ENCODE measurements around the gene PPP1R3D.
"Not testable (repeated sequence)": the region's sequence is repeated elsewhere in the genome, so short reads cannot be mapped to it uniquely, and the experiment has no call there.

PPP1R3D gene

GRCh38 chr20:59923514-59923913, 16.6 kb downstream of the PPP1R3D start:
- DNase-seq (ENCODE audit: low spot score), result no peak

- no peak for DNase-seq (ENCODE audit: low spot score)
These were observed 19.2 kb downstream of the PPP1R3D start for GRCh38 chr20:59920944-59921343.

GRCh38 chr20:59912609-59913008, 27.5 kb downstream of the PPP1R3D start:
- no peak for DNase-seq (ENCODE audit: low spot score)

- DNase-seq (ENCODE audit: low spot score), result no peak
These were observed 29.1 kb downstream of the PPP1R3D start for GRCh38 chr20:59911041-59911440.

- DNase-seq (ENCODE audit: low spot score), result no peak
These were observed 31.2 kb downstream of the PPP1R3D start for GRCh38 chr20:59908855-59909254.

- no peak for DNase-seq (ENCODE audit: low spot score)
These were observed 36.5 kb downstream of the PPP1R3D start for GRCh38 chr20:59903621-59904020.

- no peak for DNase-seq (ENCODE audit: low spot score)
These were observed 37.6 kb downstream of the PPP1R3D start for GRCh38 chr20:59902470-59902869.

- no peak for DNase-seq (ENCODE audit: low spot score)
These were observed 44.2 kb downstream of the PPP1R3D start for GRCh38 chr20:59895908-59896307.

- no peak for DNase-seq (ENCODE audit: low spot score)
These were observed 48.5 kb downstream of the PPP1R3D start for GRCh38 chr20:59891581-59891980.

- not testable (repeated sequence) for DNase-seq (ENCODE audit: low spot score)
These were observed 50.1 kb downstream of the PPP1R3D start for GRCh38 chr20:59890035-59890434.

- no peak for DNase-seq (ENCODE audit: low spot score)
These were observed 52.1 kb downstream of the PPP1R3D start for GRCh38 chr20:59888050-59888449.

All from activated CD4-positive, alpha-beta T cell treated with anti-CD3 and anti-CD28 coated beads, Interleukin-2, Interleukin-4, amounts not matched to agents 100 ng/mL and 50 ng/mL, durations not matched to agents 16 hours and 8 hours (primary cell).